Uterus (tissue), 4 donors: ENCODE results near the gene RGS9. TPM values are rescaled to one million over a fixed set of nuclear protein-coding genes. Genes with fewer than 3 reads are reported as not detected.

Source experiments
- DNase-seq, 2 donors: peaks; one replicate each; pipeline ENCODE4 v3.0.0-alpha.2; 2019 to 2020
- H3K27ac ChIP-seq, 2 donors: fragments of 200-600 bp; sonication (generic); 1 replicate in 1 of 2; 2 replicates in 1 of 2; pipeline ENCODE4 v1.5.1; 2016 to 2018
- H3K27me3 ChIP-seq, 2 donors: fragments of 200-600 bp; sonication (generic); one replicate each; pipeline ENCODE4 v1.5.1; 2018 to 2019; ENCODE audit warnings: control low read depth in 1 of 2
- H3K36me3 ChIP-seq, 2 donors: fragments of 200-600 bp; sonication (generic); one replicate each; pipeline ENCODE4 v1.5.1; 2019; ENCODE audit warnings: control low read depth in 1 of 2
- H3K4me1 ChIP-seq, 2 donors: fragments of 200-600 bp; sonication (generic); one replicate each; pipeline ENCODE4 v1.5.1; 2018 to 2019; ENCODE audit warnings: control low read depth in 1 of 2
- H3K4me3 ChIP-seq, 2 donors: fragments of 200-600 bp; sonication (generic); 1 replicate in 1 of 2; 2 replicates in 1 of 2; pipeline ENCODE4 v1.5.1; 2018 to 2019; ENCODE audit warnings: mild to moderate bottlenecking in 1 of 2
- H3K9me3 ChIP-seq, 2 donors: fragments of 200-600 bp; sonication (generic); one replicate each; pipeline ENCODE4 v1.5.1; 2019; ENCODE audit warnings: control low read depth in 1 of 2
- CTCF ChIP-seq, 4 experiments: fragments of 200-600 bp in 2 of 4; fragments of 450-650 bp in 2 of 4; sonication (generic) in 2 of 4; IDR thresholded peaks; one replicate each; pipeline ENCODE4 v1.5.1; 2016 to 2019; ENCODE audit warnings: antibody characterized with exemption in 4 of 4, mild to moderate bottlenecking in 2 of 4, moderate library complexity in 1 of 4
- POLR2A ChIP-seq, 2 donors: fragments of 450-650 bp; IDR thresholded peaks; one replicate each; pipeline ENCODE4 v1.6.1; 2016; ENCODE audit warnings: antibody characterized with exemption in 2 of 2, mild to moderate bottlenecking in 1 of 2, moderate library complexity in 1 of 2
- intact Hi-C: fragments of 100-400 bp; cut with DNase I; formaldehyde crosslinking; loops from one replicate; pipeline ENCODE4 v1.15.1; 2023; ENCODE audit warnings: low total_unique reads
- total RNA-seq, 4 donors: library from RNA; depleted of rRNA in 3 of 4; stranded (reverse); fragments of >200 nt in 3 of 4; gene quantifications; one replicate each; pipeline versions ENCODE4 v1.1.0 to v1.2.4, GENCODE V29; 2014 to 2023
- donor health status: DM: yes; HTN: yes; CAD: no.

The RGS9 gene
- total RNA-seq, 4 donors from 2014 or later, result 3.5 to 19.1 (median 6.9) TPM

- Histone ChIP-seq H3K27ac (no peak overlapping the region), H3K4me3 (no peak overlapping the region), H3K36me3 (no peaks in the 10 kb centered on the region), H3K9me3 (no peaks in the 10 kb centered on the region), H3K4me1 (no peaks in the 10 kb centered on the region), H3K27me3 (no peaks in the 10 kb centered on the region)
- no peak for TF ChIP-seq CTCF (IDR thresholded peaks at IDR 0.05)
- no peak for TF ChIP-seq POLR2A (IDR thresholded peaks at IDR 0.05)
- DNase-seq, result no peak
- intact Hi-C loops, result no loop called here
These were observed 18.5 kb downstream of the RGS9 start for GRCh38 chr17:65155622-65156021.

- Histone ChIP-seq H3K4me3 (no peak overlapping the region), H3K36me3 (no peaks in the 10 kb centered on the region), H3K27me3 (no peaks in the 10 kb centered on the region), H3K27ac (no peak overlapping the region), H3K9me3 (no peaks in the 10 kb centered on the region), H3K4me1 (no peaks in the 10 kb centered on the region)
- intact Hi-C loops, result no loop called here
- TF ChIP-seq CTCF (IDR thresholded peaks at IDR 0.05), result no peak
- TF ChIP-seq POLR2A (IDR thresholded peaks at IDR 0.05), result no peak
- DNase-seq, result no peak
These were observed 19.1 kb downstream of the RGS9 start for GRCh38 chr17:65156185-65156834.

GRCh38 chr17:65156835-65157565 lies 19.8 kb downstream of the RGS9 start:
- TF ChIP-seq CTCF (IDR thresholded peaks at IDR 0.05) (no peak), POLR2A (IDR thresholded peaks at IDR 0.05) (no peak)
- no peak for DNase-seq
- intact Hi-C loops, result no loop called here
- Histone ChIP-seq H3K27me3 (no peaks in the 10 kb centered on the region), H3K9me3 (no peaks in the 10 kb centered on the region), H3K27ac (no peak overlapping the region), H3K4me1 (no peaks in the 10 kb centered on the region), H3K36me3 (no peaks in the 10 kb centered on the region), H3K4me3 (no peak overlapping the region)

- DNase-seq, result no peak
- no peaks in the 10 kb centered on the region for H3K36me3 ChIP-seq
- TF ChIP-seq CTCF (IDR thresholded peaks at IDR 0.05), result no peak
- no peak for TF ChIP-seq POLR2A (IDR thresholded peaks at IDR 0.05)
- intact Hi-C loops, result no loop called here
- H3K4me1 ChIP-seq, result no peaks in the 10 kb centered on the region
- H3K27me3 ChIP-seq, result no peaks in the 10 kb centered on the region
- no peaks in the 10 kb centered on the region for H3K9me3 ChIP-seq
- no peak overlapping the region for H3K4me3 ChIP-seq
- no peak overlapping the region for H3K27ac ChIP-seq
These were observed 20.9 kb downstream of the RGS9 start for GRCh38 chr17:65158041-65158440.

GRCh38 chr17:65158622-65159021 lies 21.5 kb downstream of the RGS9 start:
- intact Hi-C loops, result no loop called here
- no peak overlapping the region for H3K27ac ChIP-seq

More at GRCh38 chr17:65158622-65159021, 21.5 kb downstream of the RGS9 start:
- no peak for DNase-seq
- TF ChIP-seq CTCF (IDR thresholded peaks at IDR 0.05) (no peak), POLR2A (IDR thresholded peaks at IDR 0.05) (no peak)
- no peak overlapping the region for H3K4me3 ChIP-seq
- H3K27me3 ChIP-seq, result no peaks in the 10 kb centered on the region
- no peaks in the 10 kb centered on the region for H3K4me1 ChIP-seq
- H3K9me3 ChIP-seq, result no peaks in the 10 kb centered on the region
- no peaks in the 10 kb centered on the region for H3K36me3 ChIP-seq
